ENCODE measurements around the gene KIF5C. TPM values are rescaled to one million over a fixed set of nuclear protein-coding genes. Genes with fewer than 3 reads are reported as not detected.
A peak's percentile ranks its signal among the peaks of the same experiment; 100 is the strongest.

KIF5C gene
- total and polyA plus RNA-seq, 2 of the 13 experiments (the other 11 are each of a cell fraction or from before 2014, with no cell fraction given) = 0.15 to 0.20 TPM

GRCh38 chr2:148988337-148988736 lies 113.3 kb downstream of the KIF5C start:
- Histone ChIP-seq H3K27ac (ENCODE audit: extremely low read length, insufficient read depth, low read length) (no peak overlapping the region), H2AFZ (ENCODE audit: low read length) (no peak overlapping the region), H3K36me3 (replicated peaks in 1 of 2; ENCODE audit: control insufficient read depth in 1 of 2, insufficient read depth in 2 of 2, low read length in 2 of 2) (no peaks in the 10 kb centered on the region), H3K4me2 (ENCODE audit: low read depth, low read length) (no peak overlapping the region), H3K27me3 (ENCODE audit: control insufficient read depth in 1 of 2, insufficient read depth in 2 of 2, low read length in 2 of 2) (peaks cover 0 to 1% of the 10 kb centered on the region in 2 experiments; a peak in 2 of 5 replicates), H4K20me1 (ENCODE audit: insufficient read depth, low read length) (no peaks in the 10 kb centered on the region), H3K9me3 (ENCODE audit: low read length) (no peaks in the 10 kb centered on the region), H3K4me1 (ENCODE audit: insufficient read depth, low read length) (no peaks in the 10 kb centered on the region), H3K79me2 (ENCODE audit: insufficient read depth, low read length) (no peaks in the 10 kb centered on the region), H3K9ac (ENCODE audit: insufficient read depth, low read depth, low read length) (no peak overlapping the region), H3K4me3 (replicated peaks in 1 of 3; ENCODE audit: insufficient read depth in 1 of 3, low read depth in 2 of 3, low read length in 3 of 3) (no peak overlapping the region)
- CTCF ChIA-PET (ENCODE audit: low intra/inter-chr PET ratio, low total read pairs) = no interaction called here
- WGBS (ENCODE audit: low lambda C conversion rate) = 0% methylated on average over 1 of the region's 1 CpG
- DNase-seq (ENCODE audit: low spot score) (no peak), FAIRE-seq (no peak), ATAC-seq (no peak)
- TF ChIP-seq ZSCAN22 (CRISPR knock-in tag; IDR thresholded peaks at IDR 0.05) (no peak), PHF21A (CRISPR knock-in tag; IDR thresholded peaks at IDR 0.05) (no peak), TOPORS (CRISPR knock-in tag; IDR thresholded peaks at IDR 0.05) (no peak), BATF2 (CRISPR knock-in tag; IDR thresholded peaks at IDR 0.05) (no peak), TOE1 (CRISPR knock-in tag; IDR thresholded peaks at IDR 0.05) (no peak), NR2F6 (IDR thresholded peaks at IDR 0.05) (no peak), NR2F6 (CRISPR knock-in tag; IDR thresholded peaks at IDR 0.05) (no peak)
- BruUV-seq (replicated peaks) = no TSS peak
- POLR2A ChIA-PET = no interaction called here
- in situ Hi-C loops (cut with HindIII; ENCODE audit: extremely low pct_ligation_motif_present, low pct_unique_long_range_greater_than_20kb) = loop anchor here (25.0 kb wide), 2 partner anchors 351 to 1051 kb away; partner anchors contain the start of gene EPC2
- intact Hi-C loops (cut with micrococcal nuclease; ENCODE audit: unreplicated experiment) = no loop called here

GRCh38 chr2:148989882-148990493 lies 115.0 kb downstream of the KIF5C start:
- FAIRE-seq = peak; percentile 92
- intact Hi-C loops (cut with micrococcal nuclease; ENCODE audit: unreplicated experiment) = loop anchor here (1.0 to 5.0 kb wide), 5 partner anchors 64 to 1053 kb away; no protein-coding TSS in a partner anchor
- in situ Hi-C loops (cut with HindIII; ENCODE audit: extremely low pct_ligation_motif_present, low pct_unique_long_range_greater_than_20kb) = loop anchor here (25.0 kb wide), 2 partner anchors 353 to 1053 kb away; partner anchors contain the start of gene EPC2
- TF ChIP-seq ZNF792 (CRISPR knock-in tag; IDR thresholded peaks at IDR 0.05) = no peak
- TF ChIP-seq CTCF (CRISPR knock-in tag; IDR thresholded peaks at IDR 0.05) = peak; percentile 81
- TF ChIP-seq KDM1A (CRISPR knock-in tag; IDR thresholded peaks at IDR 0.05) = no peak
- TF ChIP-seq YEATS4 (CRISPR knock-in tag; IDR thresholded peaks at IDR 0.05; ENCODE audit: borderline replicate concordance) = no peak
- 0 out of 4 replicates have a peak, but pooled peaks of 1 of the 2 experiments have one; percentile 18 for TF ChIP-seq REST (IDR thresholded peaks at IDR 0.05; ENCODE audit: borderline replicate concordance in 1 of 2, low read depth in 1 of 2, low read length in 2 of 2)
- no peak for TF ChIP-seq CENPX (CRISPR knock-in tag; IDR thresholded peaks at IDR 0.05)

More at GRCh38 chr2:148989882-148990493, 115.0 kb downstream of the KIF5C start:
- no peak overlapping the region for H3K4me2 ChIP-seq (ENCODE audit: low read depth, low read length)
- ATAC-seq (peak; percentile 99), DNase-seq (ENCODE audit: low spot score) (peak; percentile 82)
- no peaks in the 10 kb centered on the region for H3K79me2 ChIP-seq (ENCODE audit: insufficient read depth, low read length)
- H3K4me1 ChIP-seq (ENCODE audit: insufficient read depth, low read length) = no peaks in the 10 kb centered on the region
- WGBS (ENCODE audit: low lambda C conversion rate) = under 1% methylated on average over 6 of the region's 6 CpGs
- no peaks in the 10 kb centered on the region for H3K9me3 ChIP-seq (ENCODE audit: low read length)
- POLR2A ChIA-PET = no interaction called here
- H2AFZ ChIP-seq (ENCODE audit: low read length) = no peak overlapping the region
- H3K27ac ChIP-seq (ENCODE audit: extremely low read length, insufficient read depth, low read length) = no peak overlapping the region
- H4K20me1 ChIP-seq (ENCODE audit: insufficient read depth, low read length) = no peaks in the 10 kb centered on the region
- CTCF ChIA-PET (ENCODE audit: low intra/inter-chr PET ratio, low total read pairs) = interaction anchor here (0.8 to 1.4 kb wide), 4 partner anchors 63 to 1052 kb away, joined by 3 to 9 read pairs (median 4); no protein-coding TSS in a partner anchor
- peaks cover 0 to 1% of the 10 kb centered on the region in 2 experiments; a peak in 3 of 5 replicates for H3K27me3 ChIP-seq (ENCODE audit: control insufficient read depth in 1 of 2, insufficient read depth in 2 of 2, low read length in 2 of 2)
- no peak overlapping the region for H3K9ac ChIP-seq (ENCODE audit: insufficient read depth, low read depth, low read length)
- BruUV-seq (replicated peaks) = no TSS peak
- H3K36me3 ChIP-seq (replicated peaks in 1 of 2; ENCODE audit: control insufficient read depth in 1 of 2, insufficient read depth in 2 of 2, low read length in 2 of 2) = no peaks in the 10 kb centered on the region
- H3K4me3 ChIP-seq (replicated peaks in 1 of 3; ENCODE audit: insufficient read depth in 1 of 3, low read depth in 2 of 3, low read length in 3 of 3) = no peak overlapping the region
